GM12878 (cell line): Measurements from ENCODE around the gene SIRT2.

Experiments
- ASH2L ChIP-seq: fragments of 300-600, 200-600 bp; sonication (generic); IDR thresholded peaks from 2 replicates; pipeline ENCODE4 v1.6.1; 2017; ENCODE audit warnings: low read depth, mild to moderate bottlenecking, borderline replicate concordance
- IRF4 ChIP-seq: IDR thresholded peaks from 2 replicates; pipeline ENCODE4 v1.6.1; 2011; ENCODE audit warnings: low read depth, low read length
- MYC ChIP-seq: IDR thresholded peaks from 2 replicates; pipeline ENCODE4 v1.6.1; 2011; ENCODE audit warnings: mild to moderate bottlenecking, low read length, moderate library complexity, inconsistent platforms; ENCODE audit not compliant: insufficient read depth, insufficient replicate concordance, insufficient read length, severe bottlenecking
- NFIC ChIP-seq: IDR thresholded peaks from 2 replicates; pipeline ENCODE4 v1.6.1; 2012; ENCODE audit warnings: low read depth, mild to moderate bottlenecking, inconsistent platforms, low read length, moderate library complexity
- RCOR1 ChIP-seq: conservative IDR thresholded peaks from 2 replicates; pipeline ENCODE4 v1.6.1; 2012; ENCODE audit warnings: low read depth, low read length, improper control_type of control experiment
- SRF ChIP-seq, 2 experiments: IDR thresholded peaks; 2 replicates each; pipeline ENCODE4 v1.6.1; 2011; ENCODE audit warnings: low read depth in 2 of 2, low read length in 2 of 2, mild to moderate bottlenecking in 1 of 2, moderate library complexity in 1 of 2

DNA sequence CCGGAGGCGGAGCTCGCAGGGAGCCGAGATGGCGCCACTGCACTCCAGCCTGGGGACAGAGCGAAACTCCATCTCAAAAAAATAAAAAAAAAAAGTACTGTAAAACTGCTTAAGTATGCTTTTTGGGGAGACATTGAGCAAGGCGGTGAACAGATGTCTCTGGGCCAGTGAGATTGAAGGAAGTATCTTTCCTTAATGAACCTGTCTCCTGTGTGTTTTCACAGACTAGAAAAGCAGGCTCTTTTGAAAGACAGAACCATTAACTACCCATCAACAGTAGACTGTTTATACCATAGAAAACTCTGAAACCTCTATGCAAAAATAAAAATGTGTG lies 66.4 kb downstream of the SIRT2 start:
- TF ChIP-seq MYC (no peak), NFIC (no peak), SRF (IDR thresholded peaks at IDR 0.05; ENCODE audit: low read depth in 2 of 2, low read length in 2 of 2) (no peak), RCOR1 (no peak), IRF4 (no peak), ASH2L (no peak)
